SH-SY5Y (cell line): ENCODE data around the gene DENND4C.

ENCODE experiments used
- GATA2 ChIP-seq: IDR thresholded peaks from 2 replicates; pipeline ENCODE4 v1.6.1; 2011; ENCODE audit warnings: mild to moderate bottlenecking, low read depth, low read length
- GATA3 ChIP-seq: IDR thresholded peaks from 2 replicates; pipeline ENCODE4 v1.6.1; 2011; ENCODE audit warnings: low read depth, mild to moderate bottlenecking, low read length, moderate library complexity

GRCh38 chr9:19208653-19209052 is 21.8 kb upstream of the DENND4C start:
- TF ChIP-seq GATA2 = no peak
- TF ChIP-seq GATA3 = no peak
